T-helper 1 cell (primary cell): ENCODE data around the gene PDE6D.

Experiments
- DNase-seq, 5 donors: peaks; one replicate each; pipeline ENCODE4 v3.0.0-alpha.2; 2012 to 2020

The PDE6D gene

GRCh38 chr2:231706731-231707624 lies 74.1 kb downstream of the PDE6D start:
- peak; percentile 94 to 98 (median 94) for DNase-seq

GRCh38 chr2:231704017-231704416 lies 77.1 kb downstream of the PDE6D start:
- no peak for DNase-seq

GRCh38 chr2:231701456-231702373 lies 79.4 kb downstream of the PDE6D start:
- no peak for DNase-seq

- no peak for DNase-seq
These were observed 82.1 kb downstream of the PDE6D start for GRCh38 chr2:231699006-231699405.

- no peak for DNase-seq
These were observed 85.1 kb downstream of the PDE6D start for GRCh38 chr2:231696004-231696367.

GRCh38 chr2:231693956-231694355 lies 87.1 kb downstream of the PDE6D start:
- DNase-seq = no peak

- DNase-seq = no peak
These were observed 88.2 kb downstream of the PDE6D start for GRCh38 chr2:231692847-231693246.

- DNase-seq = no peak
These were observed 89.8 kb downstream of the PDE6D start for GRCh38 chr2:231691251-231691772.

- no peak for DNase-seq
These were observed 91.8 kb downstream of the PDE6D start for GRCh38 chr2:231689124-231689893.

GRCh38 chr2:231688719-231689118 lies 92.4 kb downstream of the PDE6D start:
- no peak for DNase-seq

- no peak for DNase-seq
These were observed 93.1 kb downstream of the PDE6D start for GRCh38 chr2:231687961-231688360.

GRCh38 chr2:231687133-231687852 lies 93.8 kb downstream of the PDE6D start:
- peak in 3 of 5 donors; percentile 49 to 52 (median 50) for DNase-seq

GRCh38 chr2:231686192-231687100 lies 94.6 kb downstream of the PDE6D start:
- DNase-seq = no peak

GRCh38 chr2:231685349-231686191 lies 95.5 kb downstream of the PDE6D start:
- no peak for DNase-seq

- DNase-seq = no peak
These were observed 96.5 kb downstream of the PDE6D start for GRCh38 chr2:231684314-231685223.

- no peak for DNase-seq
These were observed 97.5 kb downstream of the PDE6D start for GRCh38 chr2:231683292-231684235.

GRCh38 chr2:231682603-231683291 lies 98.3 kb downstream of the PDE6D start:
- no peak for DNase-seq
